AML-193 (cell line): ENCODE measurements around the gene C2CD5.
"Not testable (repeated sequence)": the region's sequence is repeated elsewhere in the genome, so short reads cannot be mapped to it uniquely, and the experiment has no call there.

ENCODE experiments used
- DNase-seq, 2 experiments: peaks; one replicate each; lab custom pipeline; 2025; lab: John Stamatoyannopoulos, UW

The C2CD5 gene

DNA sequence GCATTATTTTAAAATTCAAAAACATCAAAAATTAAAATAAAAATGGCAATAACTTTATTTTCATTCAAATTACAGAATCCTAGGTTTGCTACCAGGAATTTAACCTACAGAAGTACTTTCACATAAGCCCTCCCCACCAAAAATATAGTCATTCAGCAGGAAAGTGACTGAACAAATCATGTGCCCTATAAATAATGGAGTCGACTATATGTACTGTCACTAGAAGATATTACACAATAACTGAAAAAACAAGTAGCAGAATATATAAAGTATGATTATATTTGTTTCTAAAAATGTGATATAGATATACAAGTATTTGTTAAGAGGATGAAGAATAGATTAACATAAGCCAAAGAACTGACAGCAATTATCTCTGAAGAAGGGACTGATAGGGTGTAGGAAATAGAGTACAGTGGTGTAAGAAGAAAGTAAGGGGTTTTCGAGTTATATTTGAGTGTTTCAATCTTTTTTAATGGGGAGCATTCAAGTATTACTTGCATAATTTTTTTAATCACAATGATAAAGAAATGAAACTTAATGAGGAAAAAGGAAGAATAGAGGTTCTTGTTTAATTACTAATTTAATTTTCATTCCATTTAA is 7.9 kb downstream of the C2CD5 start:
- no peak for DNase-seq

DNA sequence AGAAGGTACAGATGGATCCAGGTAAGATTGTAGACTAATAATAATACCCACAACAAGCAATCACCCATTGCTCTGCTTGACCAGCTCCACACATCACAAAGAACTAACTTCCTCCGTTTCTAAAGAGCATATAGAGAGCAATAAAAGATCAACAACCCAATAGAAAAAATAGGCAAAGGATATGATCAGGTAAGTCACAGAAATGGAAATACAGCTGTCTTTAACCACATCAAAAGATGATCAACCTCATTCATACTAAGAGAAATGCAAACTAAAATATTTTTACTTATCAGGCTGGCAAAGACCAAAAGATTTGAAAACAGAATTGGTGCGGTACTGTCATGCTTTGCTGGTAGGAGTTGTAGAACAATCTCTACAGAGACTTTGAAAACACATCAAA is 8.9 kb downstream of the C2CD5 start:
- DNase-seq = no peak

DNA sequence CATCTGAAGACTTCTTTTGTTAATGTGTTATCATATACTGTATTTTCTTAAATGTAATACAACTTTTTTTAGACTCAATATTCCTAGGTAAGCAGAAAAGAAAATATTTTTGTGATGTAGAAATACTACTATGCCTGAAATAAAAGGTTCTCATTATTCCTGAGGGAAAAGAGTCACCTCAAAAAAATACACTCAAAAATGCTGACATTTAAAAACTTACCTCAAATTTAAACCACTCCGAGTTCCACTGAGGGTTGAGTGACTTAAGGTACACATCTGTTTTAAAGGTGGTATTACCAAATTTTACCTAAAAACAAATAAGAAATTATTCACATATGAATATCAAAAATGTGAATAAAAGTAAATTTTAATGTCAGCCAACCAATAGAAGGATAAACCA is 9.3 kb downstream of the C2CD5 start:
- DNase-seq = no peak

DNA sequence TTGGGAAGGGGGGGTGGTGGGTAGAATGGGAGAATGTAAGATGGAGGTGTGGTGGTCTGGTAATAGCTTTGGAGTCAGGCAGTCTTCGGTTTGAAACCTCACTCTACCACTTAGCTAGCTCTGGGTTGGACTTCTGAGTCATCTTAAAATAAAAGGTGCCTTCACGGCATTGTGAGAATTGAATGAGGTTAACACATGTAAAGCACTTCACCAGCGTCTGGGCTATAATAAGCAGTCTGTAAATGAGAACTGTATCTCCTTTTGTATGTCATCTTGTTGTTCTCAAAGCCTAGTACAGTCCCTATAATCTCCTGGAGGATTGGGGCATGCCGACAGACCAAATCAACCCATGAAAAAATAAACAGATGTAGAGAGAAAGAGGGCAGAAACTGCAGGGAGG is 11.2 kb downstream of the C2CD5 start:
- no peak for DNase-seq

DNA sequence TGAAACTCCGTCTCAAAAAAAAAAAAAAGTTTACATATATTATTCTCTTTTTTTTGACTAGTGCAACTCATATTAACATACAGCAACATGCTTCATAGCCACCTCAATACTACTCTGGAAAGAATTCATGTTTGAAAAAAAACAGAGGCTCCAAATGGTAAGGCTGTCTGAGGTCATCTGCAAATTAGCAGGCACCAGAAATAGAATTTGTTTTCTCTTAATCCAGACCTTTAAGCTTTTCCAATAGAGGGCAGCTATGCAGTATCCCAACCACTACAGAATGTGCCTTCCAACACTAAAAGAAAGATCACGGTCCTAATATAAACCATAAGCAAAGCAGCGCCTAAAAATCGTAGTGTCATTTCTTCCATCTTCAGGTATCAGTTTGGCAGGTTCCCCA is 12.0 kb downstream of the C2CD5 start:
- DNase-seq = no peak

DNA sequence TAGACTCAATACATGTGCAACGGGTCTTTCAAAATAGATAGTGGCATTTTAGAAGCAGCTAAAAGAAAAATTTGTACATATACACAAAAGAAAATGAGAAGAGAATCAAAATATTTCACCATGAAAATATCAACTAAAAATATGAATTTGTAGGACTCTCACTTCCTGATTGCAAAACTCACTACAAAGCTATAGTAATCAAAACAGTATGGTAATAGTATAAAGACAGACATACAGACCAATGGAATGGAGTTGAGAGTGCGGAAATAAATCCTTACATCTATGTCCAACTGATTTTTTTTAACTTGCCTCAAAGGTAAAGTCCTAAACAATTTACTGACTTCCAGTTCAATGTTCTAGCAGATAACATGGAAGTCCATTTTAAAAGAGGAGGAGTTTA is 13.1 kb downstream of the C2CD5 start:
- DNase-seq = no peak

DNA sequence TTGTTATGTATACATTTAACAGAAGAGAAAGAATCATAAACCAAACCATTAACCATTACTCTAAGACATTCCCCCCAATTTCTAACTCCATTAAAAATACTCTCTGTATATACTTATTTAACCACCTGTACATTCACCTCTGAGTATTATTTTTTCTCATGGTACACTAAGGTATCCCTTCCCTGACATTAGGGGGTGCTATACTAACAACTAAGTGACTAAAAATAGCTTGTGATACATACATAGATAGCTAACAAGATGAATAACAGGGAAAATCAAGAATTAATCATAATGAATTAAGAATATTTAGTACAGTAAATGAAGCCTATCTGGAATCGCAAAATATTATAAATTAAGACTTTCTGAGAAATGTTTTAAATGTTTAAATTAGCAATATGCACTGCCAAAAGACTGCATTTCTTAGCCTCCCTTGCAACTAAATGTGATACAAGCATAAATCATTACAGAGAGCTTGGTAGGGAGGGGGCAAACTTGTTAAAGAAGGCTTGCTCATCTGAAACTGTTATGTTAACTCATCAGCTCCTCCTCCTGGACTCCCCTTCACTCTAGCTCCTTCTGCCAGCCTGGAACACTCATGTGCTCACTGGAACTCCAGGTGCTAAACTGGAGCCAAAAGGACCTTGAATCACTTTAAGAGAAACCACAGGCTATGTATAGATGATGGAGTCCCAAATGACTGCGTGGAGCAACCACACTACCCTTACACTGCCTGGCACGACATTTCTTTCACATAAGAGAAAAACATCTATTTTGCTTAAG is 14.9 kb downstream of the C2CD5 start:
- DNase-seq = peak; percentile 56 to 64

DNA sequence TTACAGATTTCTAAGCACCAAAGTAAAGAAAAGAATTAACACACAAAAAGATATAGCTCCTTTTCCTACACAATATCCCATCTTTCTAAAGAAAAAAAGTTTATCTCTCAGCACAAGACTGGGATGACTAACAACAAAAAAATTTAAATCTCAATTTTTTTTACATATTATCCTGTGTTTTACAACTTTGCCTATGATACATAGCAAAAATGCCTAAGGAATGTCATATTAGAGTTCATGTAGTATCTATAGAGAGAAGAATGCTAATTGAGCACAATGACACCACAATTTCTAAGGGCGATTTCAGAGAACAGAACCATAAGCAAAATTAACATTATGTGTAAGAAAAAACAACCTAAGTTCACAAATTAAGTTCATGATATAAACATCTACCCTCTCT is 16.3 kb downstream of the C2CD5 start:
- no peak for DNase-seq

DNA sequence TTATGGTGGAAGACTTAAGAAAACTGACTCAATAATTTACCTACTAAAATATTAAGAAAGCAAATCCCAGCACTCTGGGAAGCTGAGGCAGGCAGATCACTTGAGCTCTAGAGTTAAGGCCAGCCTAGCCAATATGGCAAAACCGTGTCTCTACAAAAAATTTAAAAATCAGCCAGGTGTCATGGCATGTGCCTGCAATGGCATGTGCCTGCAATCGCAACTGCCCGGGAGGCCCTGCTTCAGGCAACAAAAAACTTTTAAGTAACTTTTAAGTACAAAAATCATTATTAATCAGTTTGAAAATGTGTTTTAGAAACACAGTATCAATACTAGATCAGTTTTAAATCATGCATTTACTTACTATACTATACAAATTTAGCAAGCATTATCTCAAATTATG is 17.5 kb downstream of the C2CD5 start:
- DNase-seq = no peak

DNA sequence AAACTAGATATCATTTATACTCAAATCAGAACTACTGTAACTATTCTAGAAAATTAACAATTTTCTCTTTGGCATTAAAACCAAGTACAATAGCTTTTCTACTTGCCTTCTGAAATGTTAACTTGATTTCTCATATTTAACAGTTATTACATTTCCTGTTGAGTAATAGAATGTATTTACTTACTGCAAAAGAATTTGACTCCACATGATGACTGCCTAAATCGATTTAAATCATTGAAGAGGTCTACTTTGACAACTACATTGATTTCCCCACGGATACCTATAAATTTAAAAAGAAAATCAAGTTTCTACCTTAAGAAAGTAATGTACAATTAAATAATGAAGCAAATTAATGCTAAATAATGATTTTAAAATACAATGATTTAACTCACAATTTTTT is 18.9 kb downstream of the C2CD5 start:
- no peak for DNase-seq

DNA sequence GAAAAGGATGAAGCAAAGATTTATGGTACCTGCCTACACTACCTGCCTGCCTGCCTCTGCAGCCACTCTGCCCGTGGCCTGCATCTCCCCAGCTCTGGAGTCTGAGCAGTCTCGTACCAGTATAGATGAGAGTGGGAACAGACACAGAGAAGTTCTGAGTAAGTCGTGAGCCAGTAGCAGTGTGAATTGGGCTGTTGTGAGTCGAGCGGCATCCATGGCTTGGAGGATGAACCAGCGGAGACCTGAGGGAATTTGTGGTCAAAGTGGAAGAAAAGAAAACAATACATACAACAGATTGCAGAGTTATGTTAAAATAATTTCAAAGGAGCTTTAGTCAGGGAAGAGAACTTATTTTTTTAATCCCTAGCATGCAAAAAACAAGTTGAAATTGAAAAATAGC is 25.3 kb downstream of the C2CD5 start:
- no peak for DNase-seq

DNA sequence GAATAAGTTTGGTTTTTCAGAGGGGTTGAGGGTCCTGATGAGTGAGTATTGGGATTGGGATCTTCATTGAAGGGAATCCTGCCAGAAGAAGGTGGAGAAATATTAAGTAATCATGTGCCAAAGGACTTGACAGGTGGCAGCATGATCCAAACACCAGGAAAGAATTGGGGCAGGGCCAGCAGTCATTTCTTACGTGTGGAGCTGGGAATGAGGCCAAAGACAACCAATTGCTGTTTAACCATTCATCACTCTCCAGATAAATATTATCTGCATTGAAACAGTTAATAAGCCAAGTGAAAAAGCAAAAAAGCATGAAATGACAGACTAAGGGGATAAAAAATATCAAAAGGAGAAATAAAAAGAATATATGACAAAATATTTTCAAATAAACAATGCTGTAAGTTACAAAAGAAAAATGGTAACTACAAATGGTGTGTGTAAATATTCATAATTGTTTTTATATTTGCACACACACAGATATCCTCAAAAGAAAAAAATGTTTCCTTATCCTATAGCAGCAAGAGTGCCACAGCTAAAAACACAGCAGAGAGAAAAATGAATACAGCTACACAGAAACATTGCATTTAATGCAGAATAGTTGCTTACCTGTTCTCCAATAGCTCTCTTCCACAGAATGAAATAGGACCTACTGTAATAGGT is 26.2 kb downstream of the C2CD5 start:
- no peak for DNase-seq

DNA sequence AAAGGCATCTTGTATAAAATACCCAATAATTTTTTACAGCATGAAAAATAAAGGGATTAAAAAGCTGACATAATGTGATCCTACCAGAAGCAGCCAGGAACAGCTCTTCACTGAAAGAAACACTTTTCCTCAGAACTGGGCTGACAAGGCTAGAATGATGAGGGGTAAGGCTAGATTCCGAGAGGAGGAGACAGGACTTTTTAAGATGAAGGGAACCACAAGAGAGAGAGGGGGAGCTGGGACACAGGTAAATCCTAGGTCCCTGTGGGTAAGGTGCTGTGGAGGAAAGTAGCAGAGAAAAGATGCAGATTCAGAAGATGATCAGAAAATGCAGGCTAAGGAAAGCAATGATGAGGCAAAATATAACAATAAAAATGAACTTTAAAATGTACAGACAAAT is 29.5 kb downstream of the C2CD5 start:
- no peak for DNase-seq

DNA sequence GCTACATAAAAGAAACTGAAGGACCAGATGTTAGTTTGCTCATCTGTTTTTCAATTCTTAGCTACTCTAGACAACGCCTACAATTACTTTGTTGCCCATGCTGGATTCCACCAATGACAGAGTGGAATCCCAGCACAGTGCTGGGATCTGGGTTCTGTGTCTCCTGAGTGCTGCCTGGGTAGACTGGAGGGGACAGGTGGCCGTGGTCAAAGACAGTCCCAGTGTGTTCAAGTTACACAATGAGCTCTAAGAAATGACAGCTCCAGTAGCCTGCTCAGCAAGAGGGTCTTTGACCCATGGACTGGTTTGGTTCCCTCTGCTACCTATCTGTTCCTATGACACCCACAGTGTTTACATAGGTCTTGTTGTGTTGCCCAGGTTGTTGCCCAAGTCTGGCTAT is 38.5 kb downstream of the C2CD5 start:
- no peak for DNase-seq

DNA sequence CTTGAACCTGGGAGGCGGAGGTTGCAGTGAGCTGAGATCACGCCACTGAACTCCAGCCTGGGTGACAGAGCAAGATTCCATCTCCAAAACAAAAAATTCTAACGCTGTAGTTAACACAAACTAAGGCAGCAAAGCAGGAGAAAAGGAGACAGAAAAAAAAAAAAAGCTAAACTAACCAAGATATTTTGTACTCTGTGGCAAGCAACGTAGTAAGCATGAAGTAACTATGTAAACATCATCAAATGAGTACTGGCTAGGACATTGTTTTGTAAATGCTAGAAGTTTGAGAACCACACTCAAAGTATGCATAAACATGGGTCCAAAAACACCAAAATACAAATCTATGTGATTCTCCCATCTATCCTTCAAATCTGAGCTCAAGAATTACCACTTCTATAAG is 44.2 kb downstream of the C2CD5 start:
- no peak for DNase-seq

DNA sequence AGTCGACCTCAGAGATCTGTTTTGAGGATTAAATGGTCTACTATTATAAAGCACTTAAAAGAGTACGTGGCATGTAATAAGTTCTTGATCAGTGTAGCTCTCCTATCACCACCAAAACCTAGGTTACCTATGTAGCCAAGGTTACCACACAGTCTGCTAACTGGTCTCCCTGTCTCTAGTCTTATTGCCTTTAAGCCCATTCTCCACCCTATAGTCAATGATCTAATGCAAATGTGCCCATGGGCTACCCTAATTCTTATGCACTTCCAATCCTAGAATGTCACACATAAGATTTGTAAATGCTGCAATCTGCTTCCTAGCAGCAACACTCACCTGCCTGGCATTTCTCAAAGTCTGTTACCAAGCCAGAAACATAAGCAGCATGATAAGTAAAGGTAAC is 44.9 kb downstream of the C2CD5 start:
- no peak for DNase-seq

DNA sequence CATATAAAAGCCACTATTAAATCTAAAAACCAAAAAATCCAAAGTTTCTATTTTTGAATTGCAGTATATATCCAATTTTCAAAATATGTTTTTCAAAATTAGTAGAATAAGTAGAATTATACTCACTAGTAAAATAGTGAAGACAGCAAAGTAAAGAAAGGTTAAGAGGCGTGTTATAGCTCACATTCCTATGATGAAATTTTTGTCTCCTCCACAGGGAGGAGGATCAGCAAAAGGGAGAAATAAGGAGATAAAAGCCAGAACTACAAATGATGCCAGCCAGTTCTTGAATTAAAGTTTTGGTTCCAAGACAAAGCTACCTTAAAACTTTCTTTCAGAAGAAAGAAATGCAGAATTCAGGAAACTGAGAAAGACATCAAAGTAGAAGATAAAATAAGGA is 50.0 kb downstream of the C2CD5 start:
- no peak for DNase-seq

DNA sequence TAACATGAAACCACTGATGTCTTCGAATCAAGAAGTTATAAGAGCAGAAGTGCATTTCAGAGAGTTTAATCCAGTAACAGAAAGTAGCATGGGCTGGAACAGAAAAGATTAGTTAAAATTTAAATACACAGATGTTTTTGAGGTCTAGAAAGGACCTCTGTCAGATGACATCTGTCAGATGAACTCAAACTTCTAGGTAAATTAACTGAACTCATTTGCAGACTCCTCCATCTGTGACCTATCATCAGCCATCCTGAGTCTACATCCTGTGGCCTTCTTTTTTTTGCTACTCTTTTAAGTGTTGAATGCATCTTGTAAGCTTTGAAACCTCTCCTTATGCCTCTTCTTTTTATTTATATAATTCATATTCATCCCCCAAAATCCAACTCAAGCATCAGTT is 53.3 kb downstream of the C2CD5 start:
- no peak for DNase-seq

DNA sequence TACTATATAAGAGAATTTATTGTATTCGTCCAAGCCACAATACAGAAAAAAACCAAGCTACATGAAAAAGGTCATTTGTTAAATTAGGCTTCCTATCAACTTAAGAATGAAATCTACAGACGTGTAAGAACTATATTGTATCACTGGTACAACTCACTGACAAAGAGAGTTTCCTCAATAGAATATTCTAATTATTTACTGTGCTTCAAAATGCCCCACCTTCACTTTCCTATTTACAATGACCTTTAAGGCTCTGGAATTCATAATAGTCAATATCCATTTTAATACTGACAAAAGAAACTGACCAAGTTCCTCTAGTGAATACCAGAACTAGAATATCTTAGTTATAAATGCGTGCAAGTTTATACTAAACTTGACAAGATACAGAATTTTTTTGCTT is 55.9 kb downstream of the C2CD5 start:
- no peak for DNase-seq

DNA sequence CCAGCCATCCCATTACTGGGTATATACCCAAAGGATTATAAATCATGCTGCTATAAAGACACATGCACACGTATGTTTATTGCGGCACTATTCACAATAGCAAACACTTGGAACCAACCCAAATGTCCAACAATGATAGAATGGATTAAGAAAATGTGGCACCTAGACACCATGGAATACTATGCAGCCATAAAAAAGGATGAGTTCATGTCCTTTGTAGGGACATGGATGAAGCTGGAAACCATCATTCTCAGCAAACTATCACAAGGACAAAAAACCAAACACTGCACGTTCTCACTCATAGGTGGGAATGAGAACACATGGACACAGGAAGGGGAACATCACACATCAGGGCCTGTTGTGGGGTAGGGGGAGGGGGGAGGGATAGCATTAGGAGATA is 56.7 kb downstream of the C2CD5 start:
- DNase-seq = not testable (repeated sequence)

DNA sequence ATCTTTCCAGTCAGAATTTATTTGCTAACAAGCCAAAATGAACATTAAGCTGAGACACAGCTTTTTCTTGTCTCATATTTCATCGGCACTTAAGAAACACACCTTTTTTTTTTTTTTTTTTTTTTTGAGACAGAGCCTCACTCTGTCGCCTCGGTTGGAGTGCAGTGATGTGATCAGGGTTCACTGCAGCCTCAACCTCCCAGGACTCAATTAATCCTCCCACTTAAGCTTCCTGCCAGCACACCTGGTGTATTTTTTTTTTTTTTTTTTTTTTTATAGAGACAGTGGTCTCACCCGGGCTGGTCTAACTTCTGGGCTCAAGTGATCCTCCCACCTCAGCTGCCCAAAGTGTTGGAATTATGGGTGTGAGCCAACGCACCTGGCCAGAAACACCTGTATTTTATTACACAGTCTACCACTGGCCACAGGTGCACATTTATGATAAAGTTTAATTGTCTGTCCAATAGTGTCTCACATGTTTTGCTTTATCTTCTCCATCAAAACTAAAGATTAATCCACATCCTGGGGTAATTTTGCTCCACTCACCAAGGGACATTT is 62.7 kb downstream of the C2CD5 start:
- no peak for DNase-seq

DNA sequence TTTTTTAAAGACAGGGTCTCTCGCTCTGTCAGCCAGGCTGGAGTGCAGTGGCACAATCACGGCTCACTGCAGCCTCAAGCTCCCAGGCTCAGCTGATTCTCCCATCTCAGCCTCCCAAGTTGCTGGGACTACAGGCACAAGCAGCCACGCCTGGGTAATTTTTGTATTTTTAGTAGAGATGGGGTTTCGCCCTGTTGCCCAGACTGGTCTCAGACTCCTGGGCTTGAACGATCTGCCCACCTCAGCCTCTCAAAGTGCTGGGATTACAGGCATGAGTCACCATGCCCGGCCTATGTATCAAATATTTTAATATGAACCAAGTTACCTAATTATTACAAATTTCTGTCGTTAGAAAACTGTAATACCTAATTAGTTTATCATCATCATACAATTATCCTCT is 63.5 kb downstream of the C2CD5 start:
- DNase-seq = not testable (repeated sequence)

DNA sequence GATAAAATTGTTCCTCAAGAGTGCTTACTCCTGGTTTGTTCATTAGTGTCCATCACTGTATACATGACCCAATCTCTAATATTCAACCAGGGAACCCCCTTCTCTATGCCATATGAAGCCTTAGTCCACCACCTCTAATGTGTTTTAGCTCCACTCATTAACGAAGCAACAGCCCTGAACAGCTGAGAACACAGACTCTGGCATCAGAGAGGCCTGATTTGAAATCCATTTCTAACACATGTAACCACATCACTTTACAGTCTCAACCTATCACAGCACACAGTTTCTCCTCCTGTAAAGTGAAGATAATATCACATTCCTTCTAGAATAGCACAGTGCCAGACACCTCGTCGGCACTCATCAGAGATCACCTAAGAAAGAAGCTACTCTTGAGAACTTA is 64.3 kb downstream of the C2CD5 start:
- no peak for DNase-seq
